Activated CD8-positive, alpha-beta memory T cell treated with anti-CD3 and anti-CD28 coated beads for 36 hours (primary cell): ENCODE results near the gene RBM15. TPM values are rescaled to one million over a fixed set of nuclear protein-coding genes. Genes with fewer than 3 reads are reported as not detected.

Experiments used
- CTCF ChIA-PET: fragments of 350-600 bp; sonication (Branson Sonifier 250); formaldehyde crosslinking; loops from one replicate; lab custom pipeline; 2021; ENCODE audit warnings: antibody characterized with exemption; lab: Charles Lee
- POLR2A ChIA-PET: fragments of 350-600 bp; sonication (Branson Sonifier 250); formaldehyde crosslinking; loops from one replicate; lab custom pipeline; 2021; ENCODE audit warnings: antibody characterized with exemption; lab: Charles Lee
- total RNA-seq, 2 experiments: library from RNA; stranded (reverse); gene quantifications; one replicate each; pipeline ENCODE4 v1.2.3, GENCODE V29; 2021

Gene RBM15
- total RNA-seq, 2 experiments from 2014 or later: 53.6 to 56.6 TPM

DNA sequence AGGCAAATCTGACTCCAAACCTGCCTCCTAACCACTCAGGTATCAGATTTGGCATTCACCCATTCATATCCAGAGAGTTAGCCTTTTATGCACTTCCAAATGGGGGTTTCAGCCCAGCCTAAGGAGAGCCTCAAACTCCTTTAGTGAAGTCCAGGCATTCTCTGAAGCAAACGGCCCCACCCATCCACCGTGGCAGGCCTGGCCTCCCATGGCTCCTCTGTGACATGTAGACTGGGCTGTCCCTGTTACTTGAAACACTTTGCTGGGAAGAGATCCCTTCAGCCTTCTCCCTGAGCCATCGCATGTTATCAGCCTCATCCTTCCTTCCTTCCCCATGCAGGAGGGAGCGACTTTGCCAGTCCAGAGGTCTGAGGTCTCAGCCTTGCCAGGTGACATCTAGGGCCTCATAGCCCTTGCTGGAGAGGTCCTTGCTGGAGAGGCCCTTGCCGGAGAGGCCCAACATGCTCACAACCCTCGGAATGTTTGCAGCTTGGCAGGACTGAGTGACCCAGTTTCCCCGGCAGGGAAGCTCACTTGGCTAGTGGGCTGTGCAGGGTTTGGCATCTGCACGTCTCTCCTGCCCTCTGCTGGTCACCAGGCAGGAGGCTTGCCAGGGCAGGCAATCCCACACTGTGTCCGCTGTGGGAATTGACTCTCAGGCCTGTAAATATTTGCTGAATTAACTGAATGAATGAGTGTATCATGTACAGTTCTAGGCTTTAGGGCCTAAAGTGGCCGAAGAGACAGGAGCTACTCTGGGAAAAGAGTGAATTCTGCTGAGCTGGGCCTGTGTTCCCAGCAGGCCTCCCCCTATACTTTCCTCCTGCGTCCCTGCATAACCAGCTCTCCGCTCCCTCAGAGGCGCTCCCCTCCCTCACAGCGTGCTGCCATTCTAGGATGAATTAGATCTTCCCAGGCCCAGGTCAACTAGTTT, 26.7 kb upstream of the RBM15 start:
- ChIA-PET CTCF (interaction anchor here (0.6 to 6.5 kb wide), 28 partner anchors 10 to 183 kb away, joined by 3 to 132 read pairs (median 4); partner anchors contain the start of genes KCNC4, LAMTOR5 and RBM15), POLR2A (interaction anchor here (1.5 kb wide), 1 partner anchor 104 kb away, joined by 7 read pairs; no protein-coding TSS in a partner anchor)

DNA sequence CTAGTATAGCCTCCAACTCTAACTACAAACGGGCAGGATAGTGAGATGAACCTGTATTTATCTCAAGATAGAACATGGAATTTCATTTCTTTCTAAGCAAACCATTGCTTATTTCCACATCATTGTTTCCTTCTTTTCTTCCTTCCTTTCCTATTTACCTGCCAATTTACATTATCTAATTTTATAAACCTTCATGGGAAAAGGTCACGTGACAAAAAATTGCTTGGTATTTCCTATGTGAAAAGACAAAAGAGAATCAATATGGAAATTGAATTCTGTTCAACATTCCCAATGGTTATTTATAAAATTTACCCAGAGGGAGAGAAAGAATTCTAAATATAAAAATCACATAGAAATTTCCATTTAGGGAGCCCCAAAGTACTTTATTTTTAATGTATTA, 22.4 kb upstream of the RBM15 start:
- POLR2A ChIA-PET: no interaction called here
- CTCF ChIA-PET: interaction anchor here (1.1 to 3.1 kb wide), 4 partner anchors 109 to 143 kb away, joined by 3 to 14 read pairs (median 6); no protein-coding TSS in a partner anchor

DNA sequence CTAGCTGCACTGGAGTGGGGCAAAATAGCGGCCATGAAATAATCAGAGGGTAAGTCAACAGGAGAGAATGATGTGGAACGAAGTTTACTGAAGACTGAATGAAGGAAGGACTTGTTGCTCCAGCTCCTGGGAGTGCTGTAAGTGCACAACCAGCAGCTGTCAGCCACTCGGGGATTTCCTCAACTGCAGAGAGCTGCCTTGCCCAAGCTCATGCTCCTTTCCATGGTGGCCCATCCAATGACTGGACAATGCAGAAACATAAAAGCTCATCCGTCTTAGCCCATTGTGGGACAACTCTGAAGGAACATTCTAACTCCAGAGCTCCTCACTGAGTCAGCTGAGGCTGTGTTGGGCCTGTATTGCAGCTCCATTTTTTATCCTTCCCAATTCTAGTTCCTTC, 21.1 kb upstream of the RBM15 start:
- ChIA-PET CTCF (interaction anchor here (1.3 to 3.1 kb wide), 3 partner anchors 110 to 115 kb away, joined by 7 to 14 read pairs (median 11); no protein-coding TSS in a partner anchor), POLR2A (interaction anchor here (0.8 kb wide), 1 partner anchor 12 kb away, joined by 3 read pairs; no protein-coding TSS in a partner anchor)

DNA sequence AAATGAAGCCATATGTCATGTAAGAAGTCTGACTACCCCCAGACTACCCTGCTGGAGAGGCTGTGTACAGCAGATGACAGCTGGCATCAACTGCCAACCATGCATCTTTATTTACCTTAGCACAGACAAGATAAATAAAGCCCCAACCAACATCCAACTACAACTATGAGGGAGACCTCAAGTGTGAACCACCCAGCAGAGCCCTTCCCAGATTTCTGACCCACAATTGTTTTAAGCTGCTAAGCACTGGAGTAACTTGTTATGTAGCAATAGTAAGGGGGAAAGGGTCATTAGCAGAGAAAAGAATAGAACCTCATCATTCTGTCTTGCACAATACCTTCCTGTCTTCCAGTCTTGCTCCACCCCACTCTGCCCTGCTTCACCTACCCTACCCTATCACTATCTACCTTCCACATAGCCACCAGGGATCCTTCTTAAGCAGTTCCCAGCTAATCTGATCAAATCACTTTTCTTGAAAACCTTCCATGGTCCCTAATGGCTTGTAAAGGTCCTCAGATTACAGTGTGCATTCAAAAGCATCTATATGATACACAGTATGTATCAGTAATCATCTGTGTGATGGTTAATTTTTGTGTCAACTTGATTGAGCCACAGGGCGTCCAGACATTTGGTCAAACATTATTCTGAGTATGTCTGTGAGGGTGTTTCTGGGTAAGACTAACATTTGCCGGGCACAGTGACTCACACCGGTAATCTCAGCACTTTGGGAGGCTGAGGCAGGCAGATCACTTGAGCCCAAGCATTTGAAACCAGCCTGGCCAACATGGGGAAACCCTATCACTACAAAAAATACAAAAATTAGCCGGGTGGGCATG, 19.6 kb upstream of the RBM15 start:
- CTCF ChIA-PET: interaction anchor here (1.0 to 3.1 kb wide), 3 partner anchors 111 to 140 kb away, joined by 3 to 14 read pairs (median 11); no protein-coding TSS in a partner anchor
- POLR2A ChIA-PET: no interaction called here

DNA sequence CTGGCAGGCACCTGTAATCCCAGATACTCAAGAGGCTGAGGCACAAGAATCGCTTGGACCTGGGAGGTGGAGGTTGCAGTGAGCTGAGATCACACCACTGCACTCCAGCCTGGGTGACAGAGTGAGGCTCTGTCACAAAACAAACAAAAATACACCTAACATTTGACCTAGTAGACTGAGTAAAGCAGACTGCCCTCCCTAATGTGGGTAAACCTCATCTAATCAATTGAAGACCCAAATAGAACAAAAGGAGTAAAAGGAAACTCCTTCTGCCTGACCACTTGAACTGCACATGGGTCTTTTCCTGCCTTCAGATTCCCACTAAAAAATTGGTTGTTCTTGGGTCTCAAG, 19.0 kb upstream of the RBM15 start:
- POLR2A ChIA-PET: no interaction called here
- CTCF ChIA-PET: interaction anchor here (1.0 kb wide), 1 partner anchor 140 kb away, joined by 3 read pairs; no protein-coding TSS in a partner anchor

DNA sequence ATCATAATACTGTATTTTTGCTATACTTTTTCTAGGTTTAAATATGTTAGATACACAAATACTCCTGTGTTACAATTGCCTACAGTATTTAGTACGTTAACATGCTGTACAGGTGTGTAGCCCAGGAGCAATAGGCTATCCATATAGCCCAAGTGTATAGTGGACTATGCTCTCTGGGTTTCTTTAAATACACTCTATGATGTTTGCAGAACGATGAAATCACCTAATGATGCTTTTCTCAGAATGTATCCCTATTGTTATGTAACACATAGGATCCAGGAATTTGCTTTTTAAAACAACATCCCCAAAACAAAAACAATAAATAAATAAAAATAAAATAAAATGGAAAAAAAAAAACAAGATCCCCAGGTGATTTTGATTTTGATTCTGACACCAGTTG, 18.1 kb upstream of the RBM15 start:
- ChIA-PET CTCF (no interaction called here), POLR2A (interaction anchor here (0.5 kb wide), 1 partner anchor 283 kb away, joined by 3 read pairs; no protein-coding TSS in a partner anchor)

DNA sequence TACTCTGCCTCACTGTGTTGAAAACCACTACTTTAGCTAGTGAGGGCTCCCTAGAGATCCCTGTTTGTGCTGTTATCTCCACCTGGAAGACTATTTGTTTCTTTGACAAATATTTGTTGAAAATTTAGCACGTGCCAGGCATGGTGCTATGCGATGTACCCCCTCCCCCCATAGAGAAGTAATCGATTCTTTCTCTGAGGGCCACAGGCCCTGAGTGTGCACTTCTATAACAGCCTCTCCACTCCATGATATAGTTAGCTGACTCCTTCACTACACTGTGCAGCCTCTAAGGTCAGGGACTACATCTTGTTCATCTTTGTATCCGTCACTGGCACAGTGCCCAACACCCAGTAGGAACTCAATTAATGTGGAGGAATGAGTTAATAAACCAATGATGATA, 17.3 kb upstream of the RBM15 start:
- CTCF ChIA-PET: interaction anchor here (0.8 to 0.9 kb wide), 2 partner anchors 9 to 16 kb away, joined by 3 to 4 read pairs; no protein-coding TSS in a partner anchor
- POLR2A ChIA-PET: no interaction called here

DNA sequence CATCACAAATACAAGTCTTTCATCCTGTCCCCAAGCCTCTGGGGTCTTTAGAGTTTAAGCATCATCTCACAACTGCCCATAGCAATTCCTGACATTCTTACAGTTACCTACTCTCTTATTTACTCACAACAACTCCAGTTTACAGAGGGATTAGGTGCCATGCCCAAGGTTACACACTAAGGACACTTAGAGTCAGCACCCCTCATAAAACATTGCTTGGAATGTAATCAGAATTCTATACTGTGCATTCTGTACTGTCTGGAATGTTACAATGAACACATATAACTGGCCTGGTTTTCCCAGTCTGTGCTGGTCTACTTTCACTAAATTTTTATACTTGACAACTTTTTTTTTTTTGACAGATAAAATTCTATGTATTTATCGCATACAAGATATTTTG, 14.5 kb upstream of the RBM15 start:
- ChIA-PET CTCF (no interaction called here), POLR2A (no interaction called here)

DNA sequence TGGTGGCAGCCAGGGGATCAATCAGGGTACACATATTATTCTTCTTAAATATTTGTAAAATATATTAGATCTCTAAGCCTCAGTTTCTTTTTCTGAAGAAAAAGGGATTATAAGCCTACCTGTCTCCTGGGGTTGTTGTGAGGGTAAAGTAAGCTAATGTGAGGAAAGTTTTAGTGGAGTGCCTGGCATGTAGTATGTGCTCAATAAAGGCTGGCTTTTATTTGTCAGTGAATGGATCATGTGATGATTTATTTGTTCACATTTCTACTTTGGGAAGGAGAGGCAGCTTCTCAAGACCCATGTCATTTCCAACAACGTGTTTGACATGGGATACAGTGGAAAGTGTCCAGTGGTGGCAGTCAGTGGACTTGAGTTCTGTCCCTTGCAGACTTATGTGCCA, 12.4 kb upstream of the RBM15 start:
- ChIA-PET CTCF (interaction anchor here (1.6 kb wide), 1 partner anchor 14 kb away, joined by 4 read pairs; no protein-coding TSS in a partner anchor), POLR2A (no interaction called here)

DNA sequence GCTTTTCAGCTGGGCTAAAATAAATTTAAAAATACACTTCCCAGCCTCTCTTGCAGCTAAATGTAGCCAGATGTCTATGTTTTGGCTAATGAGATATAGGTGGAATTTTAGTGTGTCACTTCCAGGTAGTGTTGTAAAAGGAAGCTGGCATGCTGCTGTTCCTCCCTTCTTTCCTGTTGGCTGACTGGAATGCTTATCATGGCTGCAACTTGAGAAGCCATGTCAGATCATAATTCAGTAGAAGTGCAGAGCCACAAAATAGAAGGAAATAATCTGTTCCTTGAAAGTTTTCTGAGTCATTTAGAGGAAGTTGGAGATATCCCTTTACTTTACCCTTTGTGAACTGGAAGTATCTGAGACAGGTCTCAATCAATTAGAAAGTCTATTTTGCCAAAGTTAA, 10.9 kb upstream of the RBM15 start:
- ChIA-PET CTCF (interaction anchor here (0.6 to 1.3 kb wide), 2 partner anchors 8 to 121 kb away, joined by 3 read pairs; no protein-coding TSS in a partner anchor), POLR2A (no interaction called here)

DNA sequence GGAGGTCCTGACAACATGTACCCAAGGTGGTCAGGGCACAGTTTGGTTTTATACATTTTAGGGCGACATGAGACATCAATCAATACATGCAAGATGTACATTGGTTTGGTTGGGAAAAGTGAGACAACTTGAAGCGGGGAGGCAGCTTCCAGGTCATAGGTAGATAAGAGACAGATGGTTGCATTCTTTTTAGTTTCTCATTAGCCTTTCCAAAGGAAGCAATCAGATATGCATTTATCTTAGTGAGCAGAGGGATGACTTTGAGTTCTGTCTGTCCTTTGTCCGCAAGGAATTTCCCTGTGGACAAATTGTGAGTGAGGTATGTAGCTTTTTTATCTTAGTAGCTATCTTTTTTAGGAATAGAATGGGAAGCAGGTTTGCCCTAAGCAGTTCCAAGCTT, 10.5 kb upstream of the RBM15 start:
- ChIA-PET POLR2A (no interaction called here), CTCF (interaction anchor here (1.3 kb wide), 1 partner anchor 121 kb away, joined by 3 read pairs; no protein-coding TSS in a partner anchor)

DNA sequence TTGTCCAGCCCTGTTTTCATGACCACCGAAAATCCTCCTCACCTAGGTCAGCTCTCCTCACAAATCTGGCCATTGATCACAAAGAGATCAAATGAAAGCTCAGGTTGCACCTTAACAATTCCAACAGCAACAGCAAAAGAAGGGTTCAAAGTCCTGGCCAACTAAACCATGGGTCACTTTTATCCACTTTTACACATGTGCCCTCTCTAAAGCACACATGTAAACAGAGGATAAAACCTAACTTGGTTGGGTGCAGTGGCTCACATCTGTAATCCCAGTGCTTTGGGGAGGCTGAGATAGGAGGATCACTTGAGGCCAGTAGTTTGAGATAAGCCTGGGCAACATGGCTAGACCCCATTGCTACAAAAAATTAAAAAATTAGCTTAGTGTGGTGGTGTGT, 3.9 kb upstream of the RBM15 start:
- ChIA-PET CTCF (interaction anchor here (1.1 kb wide), 1 partner anchor 128 kb away, joined by 3 read pairs; no protein-coding TSS in a partner anchor), POLR2A (interaction anchor here (0.7 kb wide), 1 partner anchor 351 kb away, joined by 4 read pairs; the partner anchor contains the start of gene AHCYL1)

DNA sequence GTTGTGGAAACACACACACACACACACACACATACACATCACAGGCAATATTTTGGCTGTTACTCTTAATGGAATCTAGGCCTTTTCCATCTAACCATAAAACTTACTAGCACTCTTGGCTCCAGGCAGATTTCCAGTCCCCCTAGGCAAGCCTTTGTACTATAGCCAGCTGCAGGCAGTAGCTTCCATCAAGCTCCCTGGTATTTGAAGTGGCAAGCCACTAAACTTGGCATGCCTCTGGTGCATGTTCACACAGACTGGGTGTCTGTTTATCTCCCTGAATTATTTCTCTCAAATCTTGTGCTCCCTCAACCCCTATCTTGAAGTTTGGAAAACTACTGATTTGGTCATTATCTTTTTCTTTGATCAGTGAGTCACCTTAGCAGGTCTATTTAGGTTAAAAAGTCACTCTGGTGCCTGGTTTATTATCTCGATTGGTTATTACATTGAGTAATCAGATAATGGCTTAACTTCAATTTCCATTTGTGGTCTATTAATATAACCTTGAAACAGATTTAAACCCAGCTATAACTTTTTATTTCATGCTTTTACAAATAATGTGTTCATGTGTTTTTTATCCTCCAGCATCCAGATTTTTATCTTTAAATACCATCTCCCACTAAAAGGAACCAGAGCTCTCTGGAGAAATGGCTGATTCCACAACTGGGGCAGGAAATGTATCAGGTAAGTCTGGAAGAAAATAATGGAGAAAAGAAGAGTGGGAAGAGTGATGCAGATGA, 2.7 kb upstream of the RBM15 start:
- ChIA-PET POLR2A (no interaction called here), CTCF (interaction anchor here (0.6 to 6.2 kb wide), 6 partner anchors 8 to 160 kb away, joined by 3 to 53 read pairs (median 5); partner anchors contain the start of gene KCNC4)

DNA sequence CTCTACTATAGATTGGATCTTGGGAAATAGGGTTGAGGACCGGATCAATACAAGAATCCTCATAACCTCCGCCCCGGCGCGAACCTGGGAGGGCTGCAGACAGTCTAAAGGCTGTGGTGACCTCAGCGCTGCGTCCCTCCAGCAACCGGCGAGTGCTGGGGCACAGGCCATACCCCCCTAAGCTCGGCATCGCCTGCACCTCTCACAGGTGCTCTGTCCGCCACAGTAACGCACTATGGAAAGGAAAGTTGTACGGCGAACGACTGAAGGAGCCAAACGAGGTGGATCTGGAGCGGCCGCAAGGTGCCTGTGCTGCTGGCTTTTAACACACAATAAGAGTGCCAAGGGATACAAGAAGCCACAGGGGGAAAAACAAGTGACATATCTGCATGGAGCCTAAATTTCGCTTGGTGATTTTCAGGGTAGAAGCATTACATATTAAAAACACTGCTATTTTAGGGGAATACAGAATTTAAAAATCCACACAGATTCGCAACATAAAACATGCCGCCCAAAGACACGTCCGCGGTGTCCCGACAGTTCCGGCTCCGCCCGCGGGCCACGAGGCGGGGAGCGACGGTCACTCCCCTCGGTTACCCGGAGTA, 1.4 kb upstream of the RBM15 start:
- ChIA-PET CTCF (interaction anchor here (0.8 to 6.2 kb wide), 10 partner anchors 9 to 537 kb away, joined by 3 to 53 read pairs (median 3); partner anchors contain the start of gene KCNC4), POLR2A (interaction anchor here (1.6 to 3.1 kb wide), 3 partner anchors 70 to 303 kb away, joined by 5 to 23 read pairs (median 9); partner anchors contain the start of genes KCNC4, LAMTOR5 and STRIP1)

DNA sequence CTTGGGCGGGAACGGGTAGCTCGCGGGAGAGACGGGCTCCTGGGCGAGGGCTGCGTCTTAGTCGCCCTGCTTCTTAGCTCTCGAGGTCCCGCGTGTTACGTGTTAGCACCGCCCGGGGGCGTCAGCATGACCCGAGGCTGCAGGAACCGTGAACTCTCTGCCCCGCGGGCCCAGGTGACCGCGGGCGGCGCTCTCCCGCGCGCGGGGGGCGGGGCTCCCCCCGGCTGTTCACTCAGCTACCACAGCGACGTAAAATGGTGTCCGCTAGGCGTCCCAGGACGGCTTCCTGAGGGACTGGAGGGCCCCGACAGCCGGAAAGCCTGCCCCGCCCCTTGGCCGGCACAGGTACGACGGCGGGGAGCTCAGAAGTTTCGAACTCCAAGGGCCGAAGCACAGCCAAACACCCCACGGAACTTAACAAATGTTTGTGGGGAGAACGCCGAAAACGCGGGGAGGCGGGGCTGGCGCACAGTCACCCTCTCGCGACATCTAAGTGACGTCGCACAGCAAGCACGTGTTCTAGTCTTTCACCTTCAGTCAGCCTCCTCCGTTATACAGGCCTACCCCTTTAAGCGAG, 780 bp upstream of the RBM15 start:
- POLR2A ChIA-PET: interaction anchor here (0.8 to 3.1 kb wide), 5 partner anchors 25 to 304 kb away, joined by 3 to 23 read pairs (median 5); partner anchors contain the start of genes KCNC4, LAMTOR5 and STRIP1
- CTCF ChIA-PET: interaction anchor here (0.8 to 6.2 kb wide), 13 partner anchors 9 to 537 kb away, joined by 3 to 53 read pairs (median 3); partner anchors contain the start of gene KCNC4

DNA sequence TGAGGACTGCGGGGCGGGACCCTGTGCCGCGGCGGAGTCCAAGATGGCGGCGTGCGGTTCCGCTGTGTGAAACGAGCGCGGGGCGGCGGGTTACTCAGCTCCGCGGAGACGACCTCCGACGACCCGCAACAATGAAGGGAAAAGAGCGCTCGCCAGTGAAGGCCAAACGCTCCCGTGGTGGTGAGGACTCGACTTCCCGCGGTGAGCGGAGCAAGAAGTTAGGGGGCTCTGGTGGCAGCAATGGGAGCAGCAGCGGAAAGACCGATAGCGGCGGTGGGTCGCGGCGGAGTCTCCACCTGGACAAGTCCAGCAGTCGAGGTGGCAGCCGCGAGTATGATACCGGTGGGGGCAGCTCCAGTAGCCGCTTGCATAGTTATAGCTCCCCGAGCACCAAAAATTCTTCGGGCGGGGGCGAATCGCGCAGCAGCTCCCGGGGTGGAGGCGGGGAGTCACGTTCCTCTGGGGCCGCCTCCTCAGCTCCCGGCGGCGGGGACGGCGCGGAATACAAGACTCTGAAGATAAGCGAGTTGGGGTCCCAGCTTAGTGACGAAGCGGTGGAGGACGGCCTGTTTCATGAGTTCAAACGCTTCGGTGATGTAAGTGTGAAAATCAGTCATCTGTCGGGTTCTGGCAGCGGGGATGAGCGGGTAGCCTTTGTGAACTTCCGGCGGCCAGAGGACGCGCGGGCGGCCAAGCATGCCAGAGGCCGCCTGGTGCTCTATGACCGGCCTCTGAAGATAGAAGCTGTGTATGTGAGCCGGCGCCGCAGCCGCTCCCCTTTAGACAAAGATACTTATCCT, 430 bp downstream of the RBM15 start:
- POLR2A ChIA-PET: interaction anchor here (0.8 to 3.1 kb wide), 7 partner anchors 9 to 305 kb away, joined by 3 to 23 read pairs (median 3); partner anchors contain the start of genes KCNC4, LAMTOR5 and STRIP1

More for the DNA sequence above, 430 bp downstream of the RBM15 start:
- CTCF ChIA-PET: interaction anchor here (0.6 to 6.2 kb wide), 10 partner anchors 10 to 310 kb away, joined by 3 to 53 read pairs (median 3); partner anchors contain the start of gene KCNC4
